Epithelial cell of proximal tubule (primary cell): ENCODE data around the gene KLF3. TPM values are rescaled to one million over a fixed set of nuclear protein-coding genes. Genes with fewer than 3 reads are reported as not detected.

ENCODE experiments used
- DNase-seq: peaks from one replicate; pipeline ENCODE4 v3.0.0-alpha.2; 2011; ENCODE audit warnings: low read depth
- H3K4me3 ChIP-seq: 2 replicates; pipeline ENCODE4 v1.5.1; 2011; ENCODE audit warnings: low read depth, mild to moderate bottlenecking, low read length
- CTCF ChIP-seq: conservative IDR thresholded peaks from 2 replicates; pipeline ENCODE4 v1.5.1; 2012; ENCODE audit warnings: low read depth, mild to moderate bottlenecking, low read length
- total RNA-seq: library from RNA; depleted of rRNA; stranded (reverse); fragments of >200 nt; gene quantifications from 2 replicates; pipeline ENCODE4 v1.2.3, GENCODE V29; 2015

Gene KLF3
- total RNA-seq, 1 donor from 2014 or later: 28.0 TPM

GRCh38 chr4:38747629-38748028, 83.6 kb downstream of the KLF3 start:
- H3K4me3 ChIP-seq: no peak overlapping the region
- no peak for DNase-seq

GRCh38 chr4:38749336-38749735, 85.3 kb downstream of the KLF3 start:
- H3K4me3 ChIP-seq: no peak overlapping the region
- no peak for TF ChIP-seq CTCF
- no peak for DNase-seq

More at GRCh38 chr4:38747629-38748028, 83.6 kb downstream of the KLF3 start:
- no peak for TF ChIP-seq CTCF

Other genes with a start within 250 kb of the KLF3 start
- not detected in 2 replicates for gene TLR10, start 118.8 kb downstream of the KLF3 start, total RNA-seq
- gene TLR1, start 140.6 kb downstream of the KLF3 start, total RNA-seq: 0.51 and 0.98 TPM in 2 replicates
- gene TLR6, start 192.6 kb downstream of the KLF3 start, total RNA-seq: 0.22 and 0.29 TPM in 2 replicates
- 60.6 and 61.5 TPM in 2 replicates for gene FAM114A1, start 203.6 kb downstream of the KLF3 start, total RNA-seq